Measurements from ENCODE around the gene PDXP. TPM values are rescaled to one million over a fixed set of nuclear protein-coding genes. Genes with fewer than 3 reads are reported as not detected.

Gene PDXP
- total and polyA plus RNA-seq, 2 of the 13 experiments (the other 11 are each of a cell fraction or from before 2014, with no cell fraction given) = 58.2 to 70.6 TPM

DNA sequence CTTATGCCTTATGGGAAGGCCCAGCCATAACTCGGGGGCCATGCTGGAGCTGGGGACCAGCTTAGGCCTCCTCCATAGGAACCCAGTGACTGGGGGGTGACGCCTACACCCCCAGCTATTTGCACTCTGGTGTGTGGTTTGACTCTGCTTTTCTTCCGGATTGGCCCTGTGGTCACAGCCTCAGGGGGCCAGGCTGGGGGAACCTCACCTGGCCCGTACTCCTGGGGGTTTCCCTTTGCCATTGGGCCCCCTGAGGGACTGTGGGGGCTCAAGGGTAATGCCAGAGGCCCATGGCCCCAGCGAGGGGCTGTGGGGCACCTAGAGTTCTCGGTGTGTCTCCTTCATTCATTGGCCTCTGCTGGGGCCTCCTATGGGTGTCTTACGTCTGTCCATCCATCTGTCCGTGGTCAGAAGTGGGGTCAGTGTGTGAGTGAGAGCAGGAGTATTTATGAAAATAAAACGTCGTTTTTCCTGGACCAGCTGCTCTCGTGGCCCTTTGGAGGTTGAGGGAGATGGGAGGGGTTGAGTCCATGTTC, 25.4 kb upstream of the PDXP start (continued):
- TF ChIP-seq GATAD2A (CRISPR knock-in tag; IDR thresholded peaks at IDR 0.05) = 0 out of 2 replicates have a peak, but pooled peaks have one; percentile 3
- TF ChIP-seq FOXA1 (IDR thresholded peaks at IDR 0.05) = no peak
- no peak for TF ChIP-seq FOXA1 (CRISPR knock-in tag; IDR thresholded peaks at IDR 0.05)
- TF ChIP-seq, protein P1, sequence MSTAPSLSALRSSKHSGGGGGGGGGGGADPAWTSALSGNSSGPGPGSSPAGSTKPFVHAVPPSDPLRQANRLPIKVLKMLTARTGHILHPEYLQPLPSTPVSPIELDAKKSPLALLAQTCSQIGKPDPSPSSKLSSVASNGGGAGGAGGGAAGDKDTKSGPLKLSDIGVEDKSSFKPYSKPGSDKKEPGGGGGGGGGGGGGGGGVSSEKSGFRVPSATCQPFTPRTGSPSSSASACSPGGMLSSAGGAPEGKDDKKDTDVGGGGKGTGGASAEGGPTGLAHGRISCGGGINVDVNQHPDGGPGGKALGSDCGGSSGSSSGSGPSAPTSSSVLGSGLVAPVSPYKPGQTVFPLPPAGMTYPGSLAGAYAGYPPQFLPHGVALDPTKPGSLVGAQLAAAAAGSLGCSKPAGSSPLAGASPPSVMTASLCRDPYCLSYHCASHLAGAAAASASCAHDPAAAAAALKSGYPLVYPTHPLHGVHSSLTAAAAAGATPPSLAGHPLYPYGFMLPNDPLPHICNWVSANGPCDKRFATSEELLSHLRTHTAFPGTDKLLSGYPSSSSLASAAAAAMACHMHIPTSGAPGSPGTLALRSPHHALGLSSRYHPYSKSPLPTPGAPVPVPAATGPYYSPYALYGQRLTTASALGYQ (CRISPR knock-in tag; IDR thresholded peaks at IDR 0.05) = no peak
- no peak; the same call in 1 of the 2 replicates for TF ChIP-seq ATF7-NPFF (CRISPR knock-in tag; IDR thresholded peaks at IDR 0.05; ENCODE audit: low read depth)
- TF ChIP-seq TARDBP (CRISPR knock-in tag; IDR thresholded peaks at IDR 0.05) = no peak
- TF ChIP-seq, protein P2, sequence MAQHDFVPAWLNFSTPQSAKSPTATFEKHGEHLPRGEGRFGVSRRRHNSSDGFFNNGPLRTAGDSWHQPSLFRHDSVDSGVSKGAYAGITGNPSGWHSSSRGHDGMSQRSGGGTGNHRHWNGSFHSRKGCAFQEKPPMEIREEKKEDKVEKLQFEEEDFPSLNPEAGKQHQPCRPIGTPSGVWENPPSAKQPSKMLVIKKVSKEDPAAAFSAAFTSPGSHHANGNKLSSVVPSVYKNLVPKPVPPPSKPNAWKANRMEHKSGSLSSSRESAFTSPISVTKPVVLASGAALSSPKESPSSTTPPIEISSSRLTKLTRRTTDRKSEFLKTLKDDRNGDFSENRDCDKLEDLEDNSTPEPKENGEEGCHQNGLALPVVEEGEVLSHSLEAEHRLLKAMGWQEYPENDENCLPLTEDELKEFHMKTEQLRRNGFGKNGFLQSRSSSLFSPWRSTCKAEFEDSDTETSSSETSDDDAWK (CRISPR knock-in tag; IDR thresholded peaks at IDR 0.05) = no peak
- TF ChIP-seq, protein P3, sequence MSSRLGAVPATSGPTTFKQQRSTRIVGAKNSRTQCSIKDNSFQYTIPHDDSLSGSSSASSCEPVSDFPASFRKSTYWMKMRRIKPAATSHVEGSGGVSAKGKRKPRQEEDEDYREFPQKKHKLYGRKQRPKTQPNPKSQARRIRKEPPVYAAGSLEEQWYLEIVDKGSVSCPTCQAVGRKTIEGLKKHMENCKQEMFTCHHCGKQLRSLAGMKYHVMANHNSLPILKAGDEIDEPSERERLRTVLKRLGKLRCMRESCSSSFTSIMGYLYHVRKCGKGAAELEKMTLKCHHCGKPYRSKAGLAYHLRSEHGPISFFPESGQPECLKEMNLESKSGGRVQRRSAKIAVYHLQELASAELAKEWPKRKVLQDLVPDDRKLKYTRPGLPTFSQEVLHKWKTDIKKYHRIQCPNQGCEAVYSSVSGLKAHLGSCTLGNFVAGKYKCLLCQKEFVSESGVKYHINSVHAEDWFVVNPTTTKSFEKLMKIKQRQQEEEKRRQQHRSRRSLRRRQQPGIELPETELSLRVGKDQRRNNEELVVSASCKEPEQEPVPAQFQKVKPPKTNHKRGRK (CRISPR knock-in tag; IDR thresholded peaks at IDR 0.05) = no peak
- TF ChIP-seq, protein P4, sequence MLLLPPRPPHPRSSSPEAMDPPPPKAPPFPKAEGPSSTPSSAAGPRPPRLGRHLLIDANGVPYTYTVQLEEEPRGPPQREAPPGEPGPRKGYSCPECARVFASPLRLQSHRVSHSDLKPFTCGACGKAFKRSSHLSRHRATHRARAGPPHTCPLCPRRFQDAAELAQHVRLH (CRISPR knock-in tag; IDR thresholded peaks at IDR 0.05; ENCODE audit: borderline replicate concordance, low read depth) = no peak
- TF ChIP-seq ZNF33A (CRISPR knock-in tag; IDR thresholded peaks at IDR 0.05; ENCODE audit: borderline replicate concordance) = no peak
- TF ChIP-seq ATRX (CRISPR knock-in tag; IDR thresholded peaks at IDR 0.05; ENCODE audit: borderline replicate concordance) = no peak
- no peak for TF ChIP-seq ASH2L (IDR thresholded peaks at IDR 0.05; ENCODE audit: insufficient read length, low read depth, low read length)
- no peak for TF ChIP-seq ZNF354B (CRISPR knock-in tag; IDR thresholded peaks at IDR 0.05)
- TF ChIP-seq KDM3A (CRISPR knock-in tag; IDR thresholded peaks at IDR 0.05; ENCODE audit: low read depth) = no peak
- TF ChIP-seq ZNF878 (CRISPR knock-in tag; IDR thresholded peaks at IDR 0.05) = 0 out of 2 replicates have a peak, but pooled peaks have one; percentile 12
- TF ChIP-seq EEA1 (CRISPR knock-in tag; IDR thresholded peaks at IDR 0.05; ENCODE audit: borderline replicate concordance) = no peak

Measured in HepG2 (cell line).